Stimulated activated CD4-positive, alpha-beta T cell treated with anti-CD3 and anti-CD28 coated beads, TNF-alpha, amount 100 ng/mL, for 4 hours (primary cell): Measurements from ENCODE around the gene CYP3A4.
"Not testable (repeated sequence)": the region's sequence is repeated elsewhere in the genome, so short reads cannot be mapped to it uniquely, and the experiment has no call there.

ENCODE experiments used
- DNase-seq, 3 experiments: peaks; one replicate each; pipeline ENCODE4 v3.0.0-alpha.2; 2020; ENCODE audit warnings: low read depth in 3 of 3

The CYP3A4 gene

DNA sequence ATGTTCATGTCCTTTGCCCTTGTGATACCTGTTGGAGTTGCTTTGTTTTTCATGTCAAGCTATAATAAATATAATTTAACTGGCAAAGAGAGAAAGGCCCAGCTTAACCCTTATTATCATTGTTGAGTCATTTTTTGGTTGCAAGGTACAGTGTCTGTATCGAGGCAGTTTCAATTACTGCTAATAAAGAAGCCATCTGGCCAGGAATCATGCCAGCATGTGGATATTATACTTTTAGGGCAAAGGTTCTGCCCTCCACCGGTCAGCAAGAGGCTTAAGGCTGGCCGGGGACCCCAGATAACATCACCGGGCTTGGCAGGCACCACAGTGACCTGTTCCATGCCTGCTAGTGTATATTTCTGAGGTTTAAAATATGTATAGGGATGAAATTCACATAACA lies 9.0 kb upstream of the CYP3A4 start:
- DNase-seq, result no peak

DNA sequence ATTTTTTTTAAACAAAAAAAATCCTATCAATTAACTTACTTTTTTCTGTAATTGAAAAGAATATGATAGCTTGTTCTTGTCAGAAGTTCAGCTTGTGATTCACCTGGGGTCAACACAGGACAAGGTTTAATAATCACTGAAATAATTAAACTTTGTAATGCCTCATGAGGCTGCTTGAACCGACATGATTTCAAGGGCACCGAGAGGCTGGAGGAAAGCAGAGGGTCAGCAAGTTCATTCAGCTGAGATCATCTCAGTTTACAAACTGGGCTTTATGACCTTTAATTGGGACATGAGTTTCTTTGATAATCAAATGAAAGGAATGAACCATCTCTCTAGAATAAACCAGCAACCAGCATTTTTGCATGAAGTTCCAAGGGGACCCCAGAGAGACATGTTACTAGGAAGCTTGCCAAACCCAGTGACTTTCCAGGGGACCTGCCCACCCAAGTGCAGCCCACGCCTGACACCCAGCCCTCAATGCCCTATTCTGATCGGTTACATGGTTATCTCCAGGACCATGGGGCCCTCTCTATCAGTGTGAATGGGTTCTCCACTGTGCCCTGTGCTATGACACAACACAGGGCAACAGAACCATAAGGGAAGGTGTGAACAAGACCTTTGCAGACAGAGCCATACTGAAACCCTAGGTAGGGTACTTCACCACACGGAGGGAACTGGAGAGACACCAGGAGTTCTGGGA lies 7.8 kb upstream of the CYP3A4 start:
- no peak for DNase-seq

DNA sequence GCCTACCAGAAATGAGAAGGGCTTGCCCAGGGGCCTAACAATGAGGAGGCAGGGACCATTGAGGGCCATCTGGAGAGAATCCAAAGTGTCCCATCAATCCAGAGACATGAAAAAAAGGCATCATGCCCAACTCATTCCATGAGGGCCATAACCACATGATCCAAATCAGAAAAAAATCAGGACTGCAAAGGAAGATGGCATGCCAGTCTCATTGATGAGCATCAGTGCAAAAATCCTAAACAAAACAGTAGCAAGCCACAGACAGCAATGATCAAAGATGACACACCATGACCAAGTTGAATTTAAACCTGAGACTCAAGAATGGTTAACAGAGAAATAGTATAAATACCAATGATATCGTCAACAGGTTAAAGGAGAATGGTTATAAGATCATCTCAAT lies 7.0 kb upstream of the CYP3A4 start:
- no peak for DNase-seq

DNA sequence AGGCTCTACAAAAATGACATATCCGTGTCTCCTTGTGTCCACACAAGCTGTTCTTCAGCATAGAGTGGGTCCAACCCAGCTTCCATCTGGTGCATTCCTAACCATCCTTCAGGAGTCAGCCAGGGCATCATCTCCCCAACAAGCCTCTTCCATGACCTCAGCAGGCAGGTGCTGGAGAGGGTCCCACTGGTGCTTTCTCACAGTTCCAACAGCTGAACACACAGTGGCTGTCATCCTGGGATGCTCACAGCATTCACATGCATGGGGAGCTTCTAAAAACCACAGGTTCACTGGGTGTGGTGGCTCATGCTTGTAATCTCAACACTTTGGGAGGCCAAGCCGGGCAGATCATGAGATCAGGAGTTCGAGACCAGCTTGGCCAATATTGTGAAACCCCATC lies 6.4 kb upstream of the CYP3A4 start:
- DNase-seq, result no peak

DNA sequence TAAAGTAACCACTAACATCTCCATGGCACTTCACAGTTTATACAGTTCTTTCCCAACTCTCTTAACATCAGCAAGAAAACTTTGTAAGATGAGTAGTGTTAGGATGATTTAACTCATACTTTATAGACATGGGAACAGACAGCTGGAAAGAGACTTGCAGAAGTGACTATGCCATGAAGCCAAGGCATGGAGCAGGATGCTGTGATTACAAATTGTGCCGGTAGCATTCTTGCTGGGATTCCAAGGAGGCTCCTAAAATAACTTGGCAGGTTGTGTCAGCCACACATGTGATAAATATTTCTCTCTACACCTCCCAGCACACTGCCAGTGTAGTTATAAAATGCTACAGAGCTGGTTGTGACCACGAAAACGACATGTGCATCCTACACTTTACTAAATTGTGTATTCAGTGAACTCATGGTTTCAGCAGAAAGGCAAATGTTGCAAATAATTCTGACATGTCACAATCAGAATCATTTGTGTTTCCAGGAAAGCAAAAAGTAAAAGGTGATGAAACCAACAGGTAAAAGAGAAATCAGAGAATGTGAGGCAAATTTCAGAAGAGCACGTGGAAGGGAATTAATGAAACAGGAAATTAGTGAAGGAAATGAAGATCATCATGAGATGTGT lies 5.6 kb upstream of the CYP3A4 start:
- DNase-seq, result no peak

DNA sequence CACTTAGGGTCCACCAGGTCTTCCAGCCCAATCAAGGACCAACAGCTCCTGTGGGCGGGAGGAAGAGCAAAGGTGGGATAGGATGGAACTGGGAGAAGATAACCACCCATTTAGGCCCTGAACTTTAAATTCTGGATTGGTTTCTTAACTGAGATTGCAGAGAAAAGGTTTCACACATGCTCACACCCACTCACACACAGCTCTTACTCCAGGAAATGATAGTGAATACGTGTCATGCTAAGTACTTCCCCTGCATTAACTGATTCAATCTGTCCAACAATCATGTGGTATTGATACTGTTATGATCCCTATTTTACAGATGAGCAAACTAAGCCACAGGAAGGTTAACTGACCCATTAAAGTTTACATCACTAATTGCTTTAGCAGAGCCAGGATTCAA lies 4.6 kb upstream of the CYP3A4 start:
- no peak for DNase-seq

DNA sequence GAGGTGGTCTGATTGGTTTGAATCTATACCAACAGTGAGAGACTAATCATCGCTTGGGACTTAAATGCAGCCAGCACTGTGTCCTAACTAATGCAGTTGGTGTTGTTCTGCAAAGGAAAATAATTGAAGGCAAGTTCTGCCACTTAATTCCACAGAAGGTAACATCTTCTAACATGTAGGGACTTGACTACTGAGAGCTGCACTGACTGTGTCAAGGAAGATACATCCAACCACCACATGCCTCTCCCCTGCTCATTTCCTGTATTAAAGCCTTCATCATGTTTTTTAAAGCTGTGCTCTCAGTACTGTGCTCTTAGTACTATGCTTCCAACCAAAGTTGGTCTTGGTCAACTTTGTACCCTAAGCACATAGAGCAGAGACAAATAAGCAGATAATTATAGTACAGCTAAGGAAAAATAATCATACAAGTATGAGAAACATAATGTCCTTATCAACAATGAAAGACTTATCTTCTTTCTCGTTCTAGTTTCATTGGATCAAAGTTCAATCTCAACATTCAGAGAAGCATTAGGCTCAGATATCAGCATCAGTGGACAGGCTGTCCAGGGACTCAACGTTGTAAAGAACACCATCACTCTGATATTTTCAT lies 2.8 kb upstream of the CYP3A4 start:
- no peak for DNase-seq

DNA sequence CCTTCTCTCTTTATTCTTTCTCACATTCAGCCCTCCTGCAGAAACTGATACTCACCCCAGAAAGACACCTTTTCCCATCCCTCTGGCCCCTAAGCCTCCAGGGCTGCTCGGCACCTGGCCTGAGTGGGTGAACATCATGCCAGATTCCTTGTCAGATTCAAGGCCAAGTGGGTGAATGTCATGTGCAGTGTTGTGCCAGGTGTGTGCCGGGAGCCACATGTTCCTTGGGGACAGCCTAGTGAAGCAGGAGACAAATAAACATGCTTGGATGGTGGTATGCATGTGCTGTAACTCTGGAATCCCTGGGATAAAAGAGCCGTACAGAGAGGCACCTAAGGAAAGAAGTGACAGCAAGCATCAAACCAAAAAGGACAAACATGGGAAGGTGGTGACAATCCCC lies 1.7 kb upstream of the CYP3A4 start:
- not testable (repeated sequence) for DNase-seq

DNA sequence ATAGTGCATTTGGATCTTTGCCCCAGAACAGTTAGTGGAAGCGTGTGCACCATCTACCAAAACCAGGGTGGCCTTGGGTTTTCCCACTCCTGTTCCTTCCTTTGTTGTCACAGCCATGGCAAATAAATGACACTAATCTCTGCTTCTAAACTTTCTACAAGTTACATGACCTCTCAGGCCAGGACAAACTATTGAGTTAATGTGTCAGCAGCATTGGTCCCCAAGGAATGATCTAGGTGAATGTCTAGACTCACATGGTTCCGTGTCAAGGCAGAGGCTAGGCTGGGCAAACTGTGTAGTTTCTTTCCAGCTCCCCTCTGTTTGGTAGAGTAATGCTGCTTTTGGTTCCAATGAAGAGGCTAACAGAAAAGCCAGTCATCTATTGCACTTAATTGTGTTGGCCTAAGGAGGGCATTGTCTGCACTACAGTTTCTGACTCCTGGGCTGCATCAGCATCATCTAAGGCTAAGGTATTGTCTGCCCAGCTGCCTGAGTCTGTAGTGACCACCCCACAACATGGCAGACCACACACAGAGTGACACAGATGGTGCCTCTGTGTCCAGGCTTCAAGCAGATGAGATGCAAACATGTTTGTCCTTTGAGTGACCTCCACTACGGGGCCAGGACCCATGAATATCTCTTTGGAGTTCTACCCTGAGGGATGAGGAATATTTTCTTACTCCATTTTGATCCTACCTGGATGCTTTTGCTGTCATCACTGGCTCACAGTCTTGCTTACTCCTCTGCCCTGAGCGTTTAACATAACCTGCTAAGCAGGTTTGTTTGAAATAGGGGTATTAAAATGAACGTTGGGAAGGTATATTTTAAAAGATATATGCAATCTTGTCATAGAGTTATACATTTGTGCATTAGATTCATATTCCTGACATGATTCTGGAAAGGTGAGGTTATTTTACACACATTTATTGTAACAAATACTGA lies 1.7 kb downstream of the CYP3A4 start:
- DNase-seq, result no peak

DNA sequence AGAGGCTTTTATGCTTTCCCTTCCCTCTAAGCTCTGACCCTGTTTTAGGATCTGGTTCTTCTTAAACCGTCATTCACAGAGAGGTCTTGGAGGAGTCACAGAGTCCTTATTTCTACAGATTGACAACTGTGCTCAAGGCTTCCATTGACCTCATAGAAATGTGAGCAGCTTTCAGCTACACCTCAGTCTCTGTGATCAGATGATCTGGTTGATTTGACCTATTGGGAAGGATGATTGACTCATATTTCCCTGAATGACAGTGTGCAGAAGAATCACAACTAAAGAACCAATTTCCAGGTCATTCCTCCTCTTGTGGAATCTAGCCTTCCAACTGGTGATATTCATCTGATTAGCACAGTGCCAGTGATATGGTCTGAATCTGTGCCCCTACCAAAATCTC lies 3.4 kb downstream of the CYP3A4 start:
- no peak for DNase-seq

DNA sequence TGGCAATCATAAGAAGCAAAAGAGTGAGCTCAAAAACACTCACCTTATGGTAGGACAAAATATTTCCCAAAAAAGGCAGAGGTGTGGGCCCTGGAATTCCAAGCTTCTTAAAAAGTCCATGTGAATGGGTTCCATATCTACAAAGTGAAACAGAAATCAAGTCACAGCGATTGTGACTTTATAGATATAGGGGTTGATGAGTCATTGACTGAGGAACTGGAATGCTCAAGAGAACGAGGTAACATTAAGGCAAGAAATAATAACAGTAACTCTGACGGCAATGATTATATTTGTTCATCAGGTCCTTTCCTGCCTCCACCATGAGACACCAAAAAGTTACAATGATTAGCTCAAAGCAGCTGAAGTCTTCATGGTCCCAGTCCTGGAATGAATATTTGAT lies 4.0 kb downstream of the CYP3A4 start:
- no peak for DNase-seq

DNA sequence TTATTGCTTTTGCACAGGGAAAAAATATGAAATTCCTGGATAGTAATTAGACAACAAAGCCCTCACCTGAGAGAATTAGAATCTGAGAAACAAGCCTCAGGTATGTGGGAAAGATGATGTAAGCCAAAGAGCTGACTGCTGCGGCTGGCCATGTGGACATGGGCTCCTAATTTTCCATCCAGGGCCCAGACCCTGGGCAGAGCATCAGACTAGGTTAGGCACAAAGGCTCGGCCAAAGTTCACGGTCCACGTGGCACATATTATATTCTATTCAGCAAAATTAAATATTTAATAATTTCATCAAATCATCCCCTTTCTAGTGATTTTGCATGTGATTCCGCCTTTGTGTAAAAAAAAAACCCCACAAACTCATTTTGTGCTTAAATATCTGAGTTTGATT lies 5.1 kb downstream of the CYP3A4 start:
- DNase-seq, result no peak

DNA sequence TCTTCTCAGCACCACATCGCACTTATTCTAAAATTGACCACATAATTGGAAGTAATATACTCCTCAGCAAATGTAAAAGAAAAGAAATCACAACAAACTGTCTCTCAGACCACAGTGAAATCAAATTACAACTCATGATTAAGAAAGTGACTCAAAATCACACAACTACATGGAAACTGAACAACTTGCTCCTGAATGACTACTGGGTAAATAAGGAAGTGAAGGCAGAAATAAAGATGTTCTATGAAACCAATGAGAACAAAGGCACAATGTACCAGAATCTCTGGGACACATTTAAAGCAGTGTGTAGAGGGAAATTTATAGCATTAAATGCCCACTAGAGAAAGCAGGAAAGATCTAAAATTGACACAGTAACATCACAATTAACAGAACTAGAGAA lies 10.6 kb downstream of the CYP3A4 start:
- not testable (repeated sequence) for DNase-seq

DNA sequence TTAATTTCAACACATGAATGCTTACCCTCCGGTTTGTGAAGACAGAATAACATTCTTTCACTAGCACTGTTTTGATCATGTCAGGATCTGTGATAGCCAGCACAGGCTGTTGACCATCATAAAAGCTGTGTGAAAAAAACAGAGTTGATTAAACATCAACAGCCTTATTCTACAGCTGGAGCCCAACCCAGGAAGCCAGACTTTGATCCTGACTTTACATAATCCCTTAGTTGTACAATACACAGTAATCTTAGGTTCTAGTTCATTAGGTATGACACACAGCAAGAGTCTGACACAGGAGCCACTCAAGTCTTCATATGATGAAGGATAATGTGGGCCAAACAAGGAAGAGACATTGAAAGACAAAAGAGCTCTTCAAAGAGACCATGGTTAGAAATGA lies 11.4 kb downstream of the CYP3A4 start:
- DNase-seq, result no peak

DNA sequence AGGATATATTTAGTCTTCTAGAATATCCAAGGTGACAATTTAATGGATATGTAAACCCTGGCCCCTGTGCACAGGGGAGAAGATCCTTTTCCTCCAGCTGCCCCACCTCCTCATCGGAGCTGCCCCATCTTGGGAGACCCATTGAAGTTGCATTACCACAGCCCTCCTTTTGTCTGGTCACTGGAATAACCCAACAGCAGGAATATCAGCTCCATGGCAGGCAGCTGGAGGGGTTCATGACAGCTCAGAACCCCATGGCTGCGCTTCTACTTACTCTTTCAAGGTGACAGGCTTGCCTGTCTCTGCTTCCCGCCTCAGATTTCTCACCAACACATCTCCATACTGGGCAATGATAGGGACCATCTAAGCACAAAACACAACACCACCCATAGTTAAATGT lies 14.5 kb downstream of the CYP3A4 start:
- not testable (repeated sequence) for DNase-seq

DNA sequence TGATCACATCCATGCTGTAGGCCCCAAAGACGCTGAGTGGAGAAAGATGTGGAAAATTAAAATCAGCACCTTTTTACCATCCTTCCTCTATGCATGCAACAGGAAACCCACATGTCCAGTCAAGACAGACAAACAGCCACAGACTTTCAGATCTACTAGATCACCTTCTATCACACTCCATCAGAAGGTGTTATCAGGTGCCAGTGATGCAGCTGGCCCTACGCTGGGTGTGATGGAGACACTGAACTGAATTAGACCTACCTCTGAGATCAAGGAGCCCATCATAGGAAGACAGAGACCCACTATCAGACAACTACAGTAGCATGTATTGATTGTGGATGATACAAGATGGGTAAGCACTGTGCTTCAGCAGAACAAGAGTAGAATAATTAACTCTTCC lies 15.5 kb downstream of the CYP3A4 start:
- DNase-seq, result no peak

DNA sequence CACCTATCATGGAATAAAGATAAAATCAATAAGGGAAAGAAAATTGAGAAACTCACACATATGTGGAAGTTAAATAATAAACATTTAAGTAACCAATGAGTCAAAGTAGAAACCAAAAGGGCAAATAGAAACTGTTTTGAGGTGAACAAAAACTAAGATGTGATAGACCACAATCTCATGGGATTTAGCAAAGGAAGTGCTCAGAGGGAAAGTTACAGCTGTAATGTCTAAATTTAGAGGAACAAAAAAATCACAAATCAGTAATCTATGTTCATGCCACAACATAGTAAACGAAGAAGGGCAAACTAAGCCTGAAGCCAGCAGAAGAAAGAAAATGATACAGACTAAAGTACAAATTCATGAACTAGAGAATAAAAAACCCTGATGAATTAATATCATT lies 16.3 kb downstream of the CYP3A4 start:
- DNase-seq, result no peak

DNA sequence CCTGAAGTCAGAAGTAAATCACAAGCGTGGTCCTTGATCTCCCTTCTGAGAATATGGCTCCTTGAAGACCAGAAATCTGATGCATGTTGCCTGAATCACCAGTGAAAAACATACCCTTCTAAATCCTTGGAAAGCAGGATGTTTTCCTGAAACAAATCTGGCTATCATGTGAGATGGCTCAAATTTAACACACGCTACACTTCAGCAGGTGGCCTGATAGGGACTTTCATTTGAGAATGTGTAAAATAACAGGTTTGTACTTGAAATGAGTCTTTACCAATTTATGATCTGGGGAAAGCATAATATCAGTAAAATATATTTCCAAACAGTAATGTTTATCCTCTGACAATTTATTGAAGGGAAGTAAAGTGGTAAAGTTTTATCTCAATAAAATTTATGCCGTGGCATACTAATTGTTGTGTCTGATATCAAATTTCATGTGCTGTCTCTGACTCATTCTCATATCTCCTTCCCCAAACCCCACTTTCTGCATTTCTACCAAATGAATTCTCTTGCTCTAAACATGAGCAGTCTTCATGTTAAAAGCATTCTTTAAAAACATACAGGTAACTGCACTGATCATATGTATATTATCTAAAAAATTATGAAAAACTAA lies 17.4 kb downstream of the CYP3A4 start:
- no peak for DNase-seq

DNA sequence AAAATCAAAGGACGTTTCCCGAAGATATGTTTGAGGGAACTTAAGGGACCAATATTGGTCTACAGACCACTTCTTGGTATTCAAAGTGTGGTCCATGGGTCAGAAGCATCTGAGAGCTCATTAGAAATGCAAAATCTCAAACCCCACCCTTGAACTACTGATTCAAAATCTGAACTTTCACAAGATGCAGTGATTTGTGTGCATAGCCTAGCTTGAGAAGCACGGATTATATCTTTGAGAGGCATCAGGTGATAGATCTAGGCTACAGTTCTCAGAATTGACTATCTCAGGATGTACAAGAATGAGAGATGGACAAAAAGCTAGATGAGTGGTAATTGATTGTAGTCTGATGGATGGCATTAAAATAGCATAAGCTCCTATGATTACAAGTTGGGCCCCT lies 19.5 kb downstream of the CYP3A4 start:
- DNase-seq, result no peak

DNA sequence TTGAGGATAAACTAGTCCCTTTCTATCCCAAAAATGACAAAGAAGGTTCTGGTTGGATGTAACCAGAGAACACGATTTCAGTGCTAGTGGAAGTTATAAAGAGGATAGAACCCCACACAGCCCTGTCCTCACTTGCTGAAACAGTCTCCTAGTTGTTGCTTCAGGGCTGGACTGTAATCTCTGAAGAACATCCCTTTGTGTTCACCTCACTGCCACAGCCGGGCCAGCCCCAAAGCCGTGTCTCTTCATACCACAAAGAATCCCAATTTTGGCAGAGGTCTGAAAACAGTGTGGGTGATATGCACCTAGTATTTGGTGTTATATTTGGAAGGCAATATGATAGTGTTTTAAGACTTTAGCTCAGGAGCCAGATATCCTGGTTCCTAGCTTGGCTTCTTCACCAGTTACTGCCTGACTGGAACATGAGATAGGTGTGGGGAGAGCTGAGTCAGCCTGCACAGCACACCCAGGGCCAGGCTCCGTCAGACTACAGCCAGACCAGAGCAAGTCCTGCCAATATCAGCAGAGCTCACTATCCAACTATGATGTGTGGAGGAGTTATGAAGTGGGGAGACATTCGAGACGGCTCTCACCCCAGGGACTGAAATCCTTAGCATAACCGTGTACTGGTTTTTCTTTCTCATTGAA lies 21.2 kb downstream of the CYP3A4 start:
- no peak for DNase-seq

DNA sequence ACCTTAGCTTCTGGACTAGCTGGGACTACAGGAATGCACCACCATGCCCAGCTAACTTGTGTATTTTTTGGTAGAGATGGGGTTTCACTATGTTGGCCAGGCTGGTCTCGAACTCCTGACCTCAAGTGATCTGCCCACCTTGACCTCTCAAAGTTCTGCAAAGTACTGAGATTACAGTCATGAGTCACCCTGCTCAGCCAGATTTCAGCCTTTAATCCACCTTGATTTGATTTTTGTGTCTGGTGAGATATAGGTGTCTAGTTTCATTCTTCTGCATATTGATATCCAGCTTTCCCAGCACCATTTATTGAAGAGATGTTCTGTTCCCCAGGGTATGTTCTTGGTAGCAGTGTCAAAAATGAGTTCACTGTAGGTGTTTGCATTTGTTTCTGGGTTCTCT lies 28.9 kb downstream of the CYP3A4 start:
- DNase-seq, result no peak
